Erythroblast (primary cell): ENCODE data around the gene CRYL1.

Experiments used
- GATA1 ChIP-seq: IDR thresholded peaks from 2 replicates; pipeline ENCODE4 v1.6.1; 2011; ENCODE audit warnings: low read depth, mild to moderate bottlenecking, control low read depth, low read length, moderate library complexity
- POLR2A ChIP-seq: IDR thresholded peaks from 2 replicates; pipeline ENCODE4 v1.6.1; 2011; ENCODE audit warnings: mild to moderate bottlenecking, low read length

- no peak for TF ChIP-seq POLR2A
- TF ChIP-seq GATA1: no peak
These were observed 110.0 kb downstream of the CRYL1 start for GRCh38 chr13:20415694-20416107.
